CD14-positive monocyte (primary cell): ENCODE results near the gene TFAM. TPM values are rescaled to one million over a fixed set of nuclear protein-coding genes. Genes with fewer than 3 reads are reported as not detected.

Experiments
- DNase-seq, 3 donors: peaks; one replicate each; pipeline ENCODE4 v3.0.0-alpha.2; 2011 to 2022
- H2AFZ ChIP-seq: 2 replicates; pipeline ENCODE4 v1.6.0; 2012; ENCODE audit warnings: mild to moderate bottlenecking, low read depth, low read length, inconsistent platforms; ENCODE audit not compliant: insufficient read depth, poor library complexity, severe bottlenecking
- H3K27ac ChIP-seq, 2 donors: 1 replicate in 1 of 2; 2 replicates in 1 of 2; pipeline ENCODE4 v1.5.1; 2012 to 2013; ENCODE audit warnings: low read length in 2 of 2, control low read depth in 1 of 2, inconsistent platforms in 1 of 2, low read depth in 1 of 2, mild to moderate bottlenecking in 1 of 2
- H3K27me3 ChIP-seq, 2 donors: one replicate each; pipeline versions ENCODE4 v1.6.0 to v1.6.1; 2011 to 2013; ENCODE audit warnings: low read length in 2 of 2; ENCODE audit not compliant: control insufficient read depth in 2 of 2, insufficient read depth in 2 of 2
- H3K36me3 ChIP-seq, 2 donors: replicated peaks in 1 of 2; 1 replicate in 1 of 2; 2 replicates in 1 of 2; pipeline versions ENCODE4 v1.5.1 to v1.6.1; 2012 to 2013; ENCODE audit warnings: low read length in 2 of 2, control low read depth in 1 of 2, inconsistent platforms in 1 of 2, mild to moderate bottlenecking in 1 of 2; ENCODE audit not compliant: insufficient read depth in 2 of 2, control insufficient read depth in 1 of 2
- H3K4me1 ChIP-seq, 2 donors: 1 replicate in 1 of 2; 2 replicates in 1 of 2; pipeline versions ENCODE4 v1.5.1 to v1.6.1; 2012 to 2013; ENCODE audit warnings: low read length in 2 of 2, control low read depth in 1 of 2, inconsistent platforms in 1 of 2, mild to moderate bottlenecking in 1 of 2, moderate library complexity in 1 of 2; ENCODE audit not compliant: insufficient read depth in 2 of 2, control insufficient read depth in 1 of 2
- H3K4me2 ChIP-seq: replicated peaks from 2 replicates; pipeline ENCODE3; 2012; ENCODE audit warnings: low read length, moderate library complexity, mild to moderate bottlenecking; ENCODE audit not compliant: poor library complexity, severe bottlenecking; ENCODE audit errors: extremely low read depth
- H3K4me3 ChIP-seq, 3 experiments: fragments of 200-600 bp in 1 of 3; sonication (generic) in 1 of 3; replicated peaks in 1 of 3; 1 replicate in 2 of 3; 2 replicates in 1 of 3; pipeline ENCODE4 v1.5.1; 2011 to 2013; ENCODE audit warnings: low read length in 3 of 3, mild to moderate bottlenecking in 3 of 3, control low read depth in 2 of 3, low read depth in 2 of 3, inconsistent platforms in 1 of 3, moderate library complexity in 1 of 3
- H3K79me2 ChIP-seq: 2 replicates; pipeline ENCODE4 v1.6.0; 2012; ENCODE audit warnings: mild to moderate bottlenecking, control low read depth, inconsistent platforms, low read length, moderate library complexity; ENCODE audit not compliant: insufficient read depth
- H3K9ac ChIP-seq: 2 replicates; pipeline ENCODE4 v1.6.0; 2017; ENCODE audit warnings: low read length, mild to moderate bottlenecking; ENCODE audit not compliant: insufficient read depth, poor library complexity, severe bottlenecking
- H3K9me3 ChIP-seq, 2 donors: replicated peaks in 1 of 2; 1 replicate in 1 of 2; 2 replicates in 1 of 2; pipeline versions ENCODE4 v1.5.1 to v1.6.1; 2012 to 2013; ENCODE audit warnings: low read length in 2 of 2, control low read depth in 1 of 2; ENCODE audit not compliant: control insufficient read depth in 1 of 2, insufficient read depth in 1 of 2
- H4K20me1 ChIP-seq: 2 replicates; pipeline ENCODE4 v1.6.0; 2012; ENCODE audit warnings: mild to moderate bottlenecking, low read length, control low read depth, moderate library complexity; ENCODE audit not compliant: insufficient read depth
- H3K27ac Mint-ChIP-seq, 7 donors: one replicate each; pipeline ENCODE4 v1.8.0; 2020; ENCODE audit warnings: mild to moderate bottlenecking in 7 of 7, mixed read lengths in 7 of 7, moderate library complexity in 6 of 7, inconsistent platforms in 2 of 7
- H3K27me3 Mint-ChIP-seq, 3 donors: one replicate each; pipeline ENCODE4 v1.8.0; 2021 to 2022; ENCODE audit warnings: low read depth in 3 of 3, mild to moderate bottlenecking in 3 of 3, mixed read lengths in 3 of 3, moderate library complexity in 3 of 3, inconsistent platforms in 1 of 3
- H3K36me3 Mint-ChIP-seq, 2 donors: one replicate each; pipeline ENCODE4 v1.8.0; 2020; ENCODE audit warnings: mixed read lengths in 2 of 2, inconsistent platforms in 1 of 2, mild to moderate bottlenecking in 1 of 2
- H3K4me1 Mint-ChIP-seq: one replicate; pipeline ENCODE4 v1.8.0; 2020; ENCODE audit warnings: mild to moderate bottlenecking, mixed read lengths
- H3K4me3 Mint-ChIP-seq, 2 donors: one replicate each; pipeline ENCODE4 v1.8.0; 2020; ENCODE audit warnings: mild to moderate bottlenecking in 2 of 2, mixed read lengths in 2 of 2, moderate library complexity in 1 of 2
- H3K9me3 Mint-ChIP-seq, 7 donors: one replicate each; pipeline ENCODE4 v1.8.0; 2020 to 2022; ENCODE audit warnings: mixed read lengths in 7 of 7, mild to moderate bottlenecking in 6 of 7, moderate library complexity in 6 of 7, inconsistent platforms in 2 of 7
- CTCF ChIP-seq: fragments of 200-600 bp; IDR thresholded peaks from one replicate; pipeline ENCODE4 v1.8.0; 2022; ENCODE audit warnings: antibody characterized with exemption, mild to moderate bottlenecking
- WGBS: methylation state at CpG from one replicate; pipeline ENCODE4 v1.1.5; 2013; ENCODE audit warnings: missing lambda C conversion rate; ENCODE audit not compliant: insufficient coverage; 5-methylcytosine and 5-hydroxymethylcytosine counted together
- intact Hi-C, 2 donors: fragments of 100-400 bp; cut with micrococcal nuclease; formaldehyde crosslinking; loops; one replicate each; pipeline versions ENCODE4 v1.15.0 to v1.15.1; 2023
- polyA plus RNA-seq, 3 donors: library from polyadenylated mRNA; depleted of rRNA in 1 of 3; unstranded in 2 of 3; stranded (reverse) in 1 of 3; fragments of 300-500 nt in 2 of 3; fragments of >200 nt in 1 of 3; fragmentation: Illumina TruSeq in 2 of 3; gene quantifications; 1 replicate in 2 of 3; 2 replicates in 1 of 3; pipeline ENCODE4 v1.2.3, GENCODE V29; 2012 to 2021

The TFAM gene
- polyA plus RNA-seq, 3 donors, result 5.9 to 34.4 (median 33.8) TPM

- no peak overlapping the region for H3K4me3 Mint-ChIP-seq
- no peak overlapping the region for H2AFZ ChIP-seq
- no peak overlapping the region for H3K4me2 ChIP-seq
- DNase-seq, result no peak
- H3K27ac ChIP-seq, result no peak overlapping the region
- no peaks in the 10 kb centered on the region for H3K9me3 Mint-ChIP-seq
- intact Hi-C loops, result no loop called here
- no peak overlapping the region for H3K4me3 ChIP-seq
- no peaks in the 10 kb centered on the region for H3K79me2 ChIP-seq
- H3K4me1 ChIP-seq, result no peaks in the 10 kb centered on the region
- peaks cover 8% of the 10 kb centered on the region for H4K20me1 ChIP-seq
- peaks cover 0 to 1% (median 0%) of the 10 kb centered on the region in 3 donors for H3K27me3 Mint-ChIP-seq
- H3K27ac Mint-ChIP-seq, result no peak overlapping the region
- WGBS, result 83% methylated on average over 1 of the region's 4 CpGs
- H3K27me3 ChIP-seq, result no peaks in the 10 kb centered on the region
- H3K9ac ChIP-seq, result no peak overlapping the region
- TF ChIP-seq CTCF, result no peak
- no peaks in the 10 kb centered on the region for H3K4me1 Mint-ChIP-seq
- H3K36me3 Mint-ChIP-seq, result peaks cover 32 to 35% of the 10 kb centered on the region in 2 donors
- H3K36me3 ChIP-seq, result peaks cover 8 to 23% of the 10 kb centered on the region in 2 donors
- no peaks in the 10 kb centered on the region for H3K9me3 ChIP-seq
These were observed 12.4 kb upstream of the TFAM start for GRCh38 chr10:58372607-58373441.

- Histone ChIP-seq H3K4me1 (no peaks in the 10 kb centered on the region), H4K20me1 (peaks cover 8% of the 10 kb centered on the region), H3K36me3 (peaks cover 8 to 19% of the 10 kb centered on the region in 2 donors), H3K4me2 (no peak overlapping the region), H3K79me2 (no peaks in the 10 kb centered on the region), H3K27me3 (no peaks in the 10 kb centered on the region), H3K4me3 (no peak overlapping the region), H3K9me3 (no peaks in the 10 kb centered on the region), H3K9ac (no peak overlapping the region), H2AFZ (no peak overlapping the region), H3K27ac (no peak overlapping the region)
- WGBS, result 100% methylated on average over 1 of the region's 3 CpGs
- no peak for TF ChIP-seq CTCF
- intact Hi-C loops, result no loop called here
- Mint-ChIP-seq H3K36me3 (peaks cover 32 to 38% of the 10 kb centered on the region in 2 donors), H3K9me3 (no peaks in the 10 kb centered on the region), H3K27me3 (peaks cover 0 to 1% (median 0%) of the 10 kb centered on the region in 3 donors), H3K4me3 (no peak overlapping the region), H3K4me1 (no peaks in the 10 kb centered on the region), H3K27ac (peak overlapping the region in 1 of 7 donors; percentile 82)
- DNase-seq, result no peak
These were observed 11.8 kb upstream of the TFAM start for GRCh38 chr10:58373442-58373827.
